DMS53 treated with DMSO at 0.1 percent for 48 hours (cell line): ENCODE data around the gene EFHB.
"Not testable (repeated sequence)": the region's sequence is repeated elsewhere in the genome, so short reads cannot be mapped to it uniquely, and the experiment has no call there.

ENCODE experiments used
- DNase-seq: peaks from one replicate; lab custom pipeline; 2025; ENCODE audit not compliant: unreplicated experiment; lab: John Stamatoyannopoulos, UW

Gene EFHB

GRCh38 chr3:19934098-19934566 lies at the start of gene EFHB:
Gene EFHB, minus strand, starts transcription at chr3:19934217. Its CDS starts 199 bp downstream, at chr3:19934018.
- peak; percentile 21 for DNase-seq

GRCh38 chr3:19972054-19972453 lies 38.0 kb upstream of the EFHB start:
- DNase-seq = no peak

DNA sequence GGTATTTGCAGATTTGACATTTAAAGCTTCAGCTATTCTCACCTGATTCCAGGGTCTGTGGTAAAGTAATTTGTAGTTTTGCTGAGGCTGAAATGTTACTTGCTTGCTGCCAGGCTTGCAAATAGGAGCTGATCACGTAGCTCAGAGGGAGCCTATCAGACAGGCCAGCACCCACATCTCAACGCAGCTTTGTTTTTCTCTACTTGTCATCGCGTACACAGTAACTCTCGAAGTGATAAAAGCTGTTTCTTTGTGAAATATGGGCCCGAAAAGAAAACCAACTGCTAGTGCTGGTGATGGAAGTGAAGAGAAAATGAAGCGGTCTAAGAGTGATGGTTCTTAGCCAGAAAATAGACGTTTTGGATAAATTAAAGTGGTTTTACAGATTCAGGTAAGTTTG lies 36.3 kb upstream of the EFHB start:
- no peak for DNase-seq

- DNase-seq = no peak
Measured at GRCh38 chr3:19967812-19968211, 33.8 kb upstream of the EFHB start.

DNA sequence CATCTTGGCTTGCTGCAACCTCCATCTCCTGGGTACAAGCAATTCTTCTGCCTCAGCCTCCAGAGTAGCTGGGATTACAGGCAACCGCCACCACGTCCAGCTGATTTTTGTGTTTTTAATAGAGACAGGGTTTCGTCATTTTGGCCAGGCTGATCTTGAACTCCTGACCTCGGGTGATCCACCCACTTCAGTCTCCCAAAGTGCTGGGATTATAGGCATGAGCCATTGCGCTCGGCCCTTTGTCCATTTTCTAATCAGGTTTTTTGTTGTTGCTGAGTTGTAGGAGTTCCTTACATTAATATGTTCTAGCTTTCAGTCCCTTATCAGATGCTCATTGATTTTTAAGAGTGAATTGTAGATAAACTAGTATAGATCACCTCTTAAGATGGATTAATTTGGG lies 33.2 kb upstream of the EFHB start:
- no peak for DNase-seq

GRCh38 chr3:19961960-19962359 lies 27.9 kb upstream of the EFHB start:
- DNase-seq = no peak

DNA sequence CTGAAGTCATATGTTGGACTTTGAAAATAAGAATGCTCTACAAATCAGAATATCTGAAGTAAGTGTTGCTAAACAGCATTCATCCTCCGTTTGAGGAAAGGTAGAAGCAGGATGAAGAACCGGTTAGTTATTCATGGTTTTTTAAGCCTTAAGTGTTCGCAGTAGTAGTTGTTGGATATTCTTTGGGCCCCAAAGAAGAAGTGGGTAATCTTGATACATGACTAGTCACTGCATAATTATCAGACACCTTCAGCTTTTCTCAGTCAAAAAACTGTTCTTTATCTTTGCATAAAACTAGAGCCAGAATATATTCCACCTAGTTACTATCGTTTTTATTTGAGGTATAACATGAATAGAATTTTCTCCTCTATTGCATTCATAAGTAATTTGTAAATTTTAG lies 26.7 kb upstream of the EFHB start:
- DNase-seq = no peak

DNA sequence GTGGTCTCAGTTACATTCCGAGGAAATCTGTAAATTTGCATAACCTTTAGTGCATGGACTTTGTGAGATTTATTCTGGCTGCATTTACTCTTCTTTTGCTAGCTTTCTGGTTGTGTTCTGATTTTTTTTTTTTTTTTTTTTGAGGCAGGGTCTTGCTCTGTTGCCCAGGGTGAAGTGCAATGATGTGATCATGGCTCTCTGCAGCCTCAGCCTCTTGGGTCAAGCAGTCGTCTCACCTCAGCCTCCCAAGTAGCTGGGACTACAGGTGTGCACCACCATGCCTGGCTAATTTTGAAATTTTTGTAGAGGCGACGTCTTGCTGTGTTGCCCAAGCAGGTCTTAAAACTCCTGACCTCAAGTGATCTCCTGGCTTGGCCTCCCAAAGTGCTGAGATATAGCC lies 25.5 kb upstream of the EFHB start:
- no peak for DNase-seq

DNA sequence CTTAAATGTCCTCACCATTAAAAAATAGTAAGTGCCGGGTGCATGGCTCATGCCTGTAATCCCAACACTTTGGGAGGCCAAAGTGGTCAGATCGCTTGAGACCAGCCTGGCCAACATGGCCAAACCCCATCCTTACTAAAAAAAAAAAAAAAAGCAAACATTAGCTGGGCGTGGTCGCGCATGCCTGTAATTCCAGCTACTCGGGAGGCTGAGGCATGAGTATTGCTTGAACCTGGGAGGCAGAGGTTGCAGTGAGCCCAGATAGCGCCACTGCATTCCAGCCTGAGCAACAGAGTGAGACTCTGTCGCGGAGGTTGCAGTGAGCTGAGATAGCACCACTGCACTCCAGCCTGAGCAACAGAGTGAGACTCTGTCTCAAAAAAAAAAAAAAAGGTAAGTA lies 23.3 kb upstream of the EFHB start:
- not testable (repeated sequence) for DNase-seq

DNA sequence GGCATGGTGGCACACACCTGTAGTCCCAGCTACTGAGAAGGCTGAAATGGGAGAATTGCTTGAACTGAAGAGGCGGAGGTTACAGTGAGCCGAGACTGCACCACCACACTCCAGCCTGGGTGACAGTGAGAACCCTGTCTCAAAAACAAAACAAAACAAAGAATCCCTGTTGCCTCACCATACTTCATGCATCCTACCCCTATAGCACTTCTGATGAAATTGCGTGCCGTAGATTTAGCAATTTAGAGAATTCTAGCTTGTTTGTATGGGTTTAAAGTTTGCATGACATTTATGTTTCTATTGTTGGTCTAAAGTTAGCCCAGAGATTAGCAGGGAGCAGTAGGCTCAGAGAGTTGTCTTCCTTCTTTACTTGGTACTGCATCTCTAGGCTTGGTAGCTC lies 20.7 kb upstream of the EFHB start:
- DNase-seq = no peak

DNA sequence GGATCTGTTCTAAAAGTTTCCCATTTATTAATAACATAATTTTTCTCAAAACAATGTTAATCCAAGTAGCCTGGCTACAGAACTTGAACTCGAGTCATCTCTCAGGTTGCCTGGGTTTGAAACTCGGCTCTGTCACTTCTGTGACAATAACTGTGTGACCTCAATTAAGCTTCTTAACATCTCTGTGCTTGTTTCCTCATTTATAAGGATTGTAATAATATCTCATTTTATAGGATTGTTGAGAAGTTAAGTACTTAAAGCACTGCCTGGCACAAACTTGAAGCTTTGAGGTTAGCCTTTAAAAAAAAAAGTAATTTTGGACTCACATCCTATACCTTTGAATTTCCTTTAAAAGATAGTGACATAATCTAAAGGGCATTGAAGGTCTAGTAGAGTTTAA lies 16.3 kb upstream of the EFHB start:
- no peak for DNase-seq

- no peak for DNase-seq
Measured at GRCh38 chr3:19948226-19948591, 14.2 kb upstream of the EFHB start.

GRCh38 chr3:19947549-19948225 lies 13.7 kb upstream of the EFHB start:
- no peak for DNase-seq

- DNase-seq = peak; percentile 74
Measured at GRCh38 chr3:19946832-19947548, 13.0 kb upstream of the EFHB start, which contains the start of gene RAB5A. Gene RAB5A, plus strand, starts transcription at chr3:19947097. Its CDS starts 3,802 bp downstream, at chr3:19950899.

GRCh38 chr3:19945969-19946831 lies 12.2 kb upstream of the EFHB start:
- DNase-seq = no peak

- DNase-seq = no peak
Measured at GRCh38 chr3:19945534-19945933, 11.5 kb upstream of the EFHB start.

- no peak for DNase-seq
Measured at GRCh38 chr3:19940643-19941042, 6.6 kb upstream of the EFHB start.

GRCh38 chr3:19938295-19938627 lies 4.2 kb upstream of the EFHB start:
- no peak for DNase-seq

GRCh38 chr3:19937459-19938294 lies 3.7 kb upstream of the EFHB start:
- no peak for DNase-seq

DNA sequence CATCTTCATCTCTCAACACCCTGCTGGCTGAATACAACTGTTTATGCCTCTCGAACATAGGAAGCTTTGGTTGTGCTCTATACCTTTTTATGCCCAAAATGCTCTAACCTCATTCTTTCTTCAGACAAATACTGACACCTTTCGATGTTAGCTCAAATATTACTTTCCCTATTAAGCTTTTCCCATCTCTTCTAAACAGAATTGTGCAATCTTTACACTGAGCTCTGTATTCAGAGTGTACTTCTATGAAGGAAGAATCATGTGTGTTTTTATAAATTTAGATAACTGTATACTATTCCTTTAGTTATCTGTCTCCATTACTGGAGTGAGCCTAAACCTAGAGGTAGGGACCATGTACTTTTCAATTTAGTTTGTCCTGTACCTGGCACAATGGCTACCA lies 1.6 kb downstream of the EFHB start:
- no peak for DNase-seq

DNA sequence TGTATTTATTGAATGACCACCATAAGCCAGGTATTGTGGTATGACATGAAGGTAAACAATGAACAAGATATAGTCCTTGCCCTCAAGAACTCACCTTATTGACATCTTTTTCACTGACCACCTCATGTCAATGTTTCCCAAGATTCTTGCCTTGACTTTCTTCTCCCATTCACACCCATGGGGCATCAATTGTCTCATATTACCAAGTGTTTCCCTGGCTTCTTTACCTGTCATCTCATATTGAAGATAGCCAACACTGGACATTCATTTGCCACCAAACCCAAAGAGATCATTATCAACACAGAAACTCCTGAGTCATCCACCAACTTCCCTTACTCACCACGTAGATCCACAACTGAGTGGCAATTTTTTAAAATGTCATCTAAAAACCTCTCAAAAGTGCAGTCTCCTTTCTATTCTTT lies 2.2 kb downstream of the EFHB start:
- no peak for DNase-seq
